H9 (cell line): ENCODE results near the gene CCNY. TPM values are rescaled to one million over a fixed set of nuclear protein-coding genes. Genes with fewer than 3 reads are reported as not detected.

Experiments
- DNase-seq: peaks from one replicate; pipeline ENCODE4 v3.0.0-alpha.2; 2017
- H2AFZ ChIP-seq: one replicate; pipeline ENCODE4 v1.6.1; 2013; ENCODE audit warnings: mild to moderate bottlenecking, low read length, control low read depth, moderate library complexity
- H2AK5ac ChIP-seq: 2 replicates; pipeline ENCODE4 v1.6.1; 2013; ENCODE audit warnings: low read length, control low read depth, mixed read lengths; ENCODE audit not compliant: insufficient read length
- H2BK120ac ChIP-seq: one replicate; pipeline ENCODE4 v1.6.1; 2013; ENCODE audit warnings: low read depth, mild to moderate bottlenecking, low read length, control low read depth, inconsistent platforms; ENCODE audit not compliant: poor library complexity, severe bottlenecking
- H2BK12ac ChIP-seq: 2 replicates; pipeline ENCODE4 v1.6.1; 2013; ENCODE audit warnings: low read length, control low read depth, mixed read lengths, low read depth; ENCODE audit not compliant: insufficient read length
- H2BK15ac ChIP-seq: 2 replicates; pipeline ENCODE4 v1.6.1; 2013; ENCODE audit warnings: low read depth, low read length, control low read depth
- H2BK20ac ChIP-seq: one replicate; pipeline ENCODE4 v1.6.1; 2013; ENCODE audit warnings: low read depth, mild to moderate bottlenecking, low read length, control low read depth, inconsistent platforms; ENCODE audit not compliant: poor library complexity, severe bottlenecking
- H2BK5ac ChIP-seq: 2 replicates; pipeline ENCODE4 v1.6.1; 2013; ENCODE audit warnings: low read length, control low read depth, mixed read lengths; ENCODE audit not compliant: insufficient read length
- H3K14ac ChIP-seq: 2 replicates; pipeline ENCODE4 v1.6.1; 2013; ENCODE audit warnings: low read length, control low read depth; ENCODE audit not compliant: insufficient read depth
- H3K18ac ChIP-seq: 2 replicates; pipeline ENCODE4 v1.6.1; 2013; ENCODE audit warnings: low read depth, mild to moderate bottlenecking, mixed read lengths, low read length, control low read depth; ENCODE audit not compliant: insufficient read length
- H3K23ac ChIP-seq: 2 replicates; pipeline ENCODE4 v1.6.1; 2013; ENCODE audit warnings: low read length, control low read depth, mixed read lengths, low read depth; ENCODE audit not compliant: insufficient read length
- H3K23me2 ChIP-seq: 2 replicates; pipeline ENCODE4 v1.6.1; 2013; ENCODE audit warnings: low read depth, mild to moderate bottlenecking, mixed read lengths, low read length, control low read depth; ENCODE audit not compliant: insufficient read length, poor library complexity, severe bottlenecking
- H3K27ac ChIP-seq: 2 replicates; pipeline ENCODE4 v1.5.1; 2013; ENCODE audit warnings: low read length, control low read depth, mixed read lengths, low read depth; ENCODE audit not compliant: insufficient read length
- H3K27me3 ChIP-seq: 2 replicates; pipeline ENCODE4 v1.6.1; 2013; ENCODE audit warnings: low read length, control low read depth, inconsistent platforms; ENCODE audit not compliant: insufficient read depth
- H3K4ac ChIP-seq: 2 replicates; pipeline ENCODE4 v1.6.1; 2013; ENCODE audit warnings: low read depth, mild to moderate bottlenecking, control low read depth, inconsistent platforms, low read length, moderate library complexity
- H3K4me1 ChIP-seq: 2 replicates; pipeline ENCODE4 v1.6.1; 2013; ENCODE audit warnings: low read length, control low read depth, inconsistent platforms; ENCODE audit not compliant: insufficient read depth
- H3K4me2 ChIP-seq: 2 replicates; pipeline ENCODE4 v1.6.1; 2013; ENCODE audit warnings: low read length, control low read depth, mixed read lengths; ENCODE audit not compliant: insufficient read length, insufficient read depth
- H3K56ac ChIP-seq: 2 replicates; pipeline ENCODE4 v1.6.1; 2013; ENCODE audit warnings: low read depth, mild to moderate bottlenecking, mixed read lengths, low read length, control low read depth; ENCODE audit not compliant: insufficient read length
- H3K79me1 ChIP-seq: 2 replicates; pipeline ENCODE4 v1.6.1; 2013; ENCODE audit warnings: low read depth, mild to moderate bottlenecking, moderate library complexity, low read length, control low read depth, inconsistent platforms; ENCODE audit not compliant: insufficient read depth, poor library complexity, severe bottlenecking
- H3K79me2 ChIP-seq: 2 replicates; pipeline ENCODE4 v1.6.1; 2013; ENCODE audit warnings: low read length, control low read depth, inconsistent platforms; ENCODE audit not compliant: insufficient read depth
- H3K9ac ChIP-seq: 2 replicates; pipeline ENCODE4 v1.6.1; 2013; ENCODE audit warnings: low read length, control low read depth, mixed read lengths; ENCODE audit not compliant: insufficient read length; ENCODE audit errors: extremely low read depth
- H3K9me3 ChIP-seq: one replicate; pipeline ENCODE4 v1.6.1; 2013; ENCODE audit warnings: low read depth, low read length, inconsistent platforms; ENCODE audit not compliant: control insufficient read depth
- H3T11ph ChIP-seq: one replicate; pipeline ENCODE4 v1.6.1; 2013; ENCODE audit warnings: mild to moderate bottlenecking, low read length, control low read depth, inconsistent platforms
- H4K20me1 ChIP-seq: one replicate; pipeline ENCODE4 v1.6.1; 2013; ENCODE audit not compliant: control insufficient read depth, insufficient read length, insufficient read depth
- H4K5ac ChIP-seq: 2 replicates; pipeline ENCODE4 v1.6.1; 2013; ENCODE audit warnings: low read depth, mild to moderate bottlenecking, mixed read lengths, low read length, control low read depth; ENCODE audit not compliant: insufficient read length
- H4K8ac ChIP-seq: replicated peaks from 2 replicates; pipeline ENCODE4 v1.6.1; 2013; ENCODE audit warnings: low read length, control low read depth, mixed read lengths, low read depth; ENCODE audit not compliant: insufficient read length
- H4K91ac ChIP-seq: 2 replicates; pipeline ENCODE4 v1.6.1; 2013; ENCODE audit warnings: low read depth, mild to moderate bottlenecking, moderate library complexity, mixed read lengths, low read length, control low read depth; ENCODE audit not compliant: insufficient read length
- H3K27ac Mint-ChIP-seq, 3 experiments: 2 replicates in 2 of 3; 3 replicates in 1 of 3; pipeline ENCODE4 v1.8.0; 2020 to 2021; ENCODE audit warnings: mixed read lengths in 3 of 3, mild to moderate bottlenecking in 1 of 3, moderate library complexity in 1 of 3
- H3K27me3 Mint-ChIP-seq: 2 replicates; pipeline ENCODE4 v1.8.0; 2021; ENCODE audit warnings: low read depth, mild to moderate bottlenecking, moderate library complexity, mixed read lengths
- H3K36me3 Mint-ChIP-seq, 3 experiments: 2 replicates in 2 of 3; 3 replicates in 1 of 3; pipeline ENCODE4 v1.8.0; 2020 to 2021; ENCODE audit warnings: low read depth in 3 of 3, mixed read lengths in 3 of 3; ENCODE audit not compliant: insufficient read depth in 1 of 3
- H3K4me1 Mint-ChIP-seq, 2 experiments: 2 replicates each; pipeline ENCODE4 v1.8.0; 2020; ENCODE audit warnings: mixed read lengths in 2 of 2
- H3K4me3 Mint-ChIP-seq, 2 experiments: 2 replicates in 1 of 2; 3 replicates in 1 of 2; pipeline ENCODE4 v1.8.0; 2020 to 2021; ENCODE audit warnings: mild to moderate bottlenecking in 2 of 2, mixed read lengths in 2 of 2, moderate library complexity in 1 of 2
- H3K9me3 Mint-ChIP-seq, 2 experiments: 2 replicates in 1 of 2; 3 replicates in 1 of 2; pipeline ENCODE4 v1.8.0; 2020; ENCODE audit warnings: mild to moderate bottlenecking in 2 of 2, mixed read lengths in 2 of 2, moderate library complexity in 1 of 2
- WGBS: extraction: QIAGEN DNeasy Blood & Tissue Kit; methylation state at CpG from one replicate; pipeline ENCODE4 v1.1.7; 2013; ENCODE audit warnings: missing lambda C conversion rate, low lambda C conversion rate, mixed read lengths; ENCODE audit not compliant: insufficient read length; ENCODE audit errors: extremely low coverage; 5-methylcytosine and 5-hydroxymethylcytosine counted together
- total RNA-seq: library from RNA; stranded (reverse); gene quantifications from 2 replicates; pipeline ENCODE4 v1.2.1, GENCODE V29; 2021
- TF ChIP-seq, protein P1 (sequence below): fragments of 200-600 bp; sonication (generic); conservative IDR thresholded peaks from 3 replicates; pipeline ENCODE4 v1.8.0; 2021; ENCODE audit warnings: antibody characterized with exemption, mild to moderate bottlenecking

Gene CCNY
- total RNA-seq, 1 experiment from 2014 or later = 62.1 TPM

DNA sequence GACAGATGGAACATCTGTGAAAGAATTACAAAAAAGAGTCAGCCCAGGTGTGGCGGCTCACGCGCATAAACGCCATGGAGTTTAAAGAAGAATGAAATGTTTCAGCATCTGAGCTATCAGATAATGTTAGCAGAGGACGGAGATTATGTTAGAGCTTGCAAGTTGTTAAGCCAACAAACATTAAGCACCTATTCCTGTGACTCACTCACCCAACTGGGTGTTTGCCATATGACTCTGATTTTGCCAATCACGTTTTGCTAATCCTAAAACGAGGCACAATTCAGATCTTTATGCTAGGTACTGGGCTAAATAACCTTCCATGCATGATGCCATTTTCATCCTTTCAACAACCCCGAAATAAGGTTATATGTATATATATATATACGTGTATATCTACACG lies 29.0 kb upstream of the CCNY start:
- no peak overlapping the region for H2AK5ac ChIP-seq
- H2BK20ac ChIP-seq = no peak overlapping the region
- no peaks in the 10 kb centered on the region for H3K27me3 ChIP-seq
- Mint-ChIP-seq H3K4me3 (no peak overlapping the region), H3K27me3 (peaks cover 3% of the 10 kb centered on the region; the same call in 1 of the 2 replicates), H3K27ac (no peak overlapping the region), H3K9me3 (no peaks in the 10 kb centered on the region), H3K4me1 (no peaks in the 10 kb centered on the region; a peak in 1 of 4 replicates), H3K36me3 (no peaks in the 10 kb centered on the region)
- no peak overlapping the region for H3K27ac ChIP-seq
- no peaks in the 10 kb centered on the region for H3K23me2 ChIP-seq
- no peak overlapping the region for H3K56ac ChIP-seq
- H3K9ac ChIP-seq = no peak overlapping the region
- no peak overlapping the region for H2BK15ac ChIP-seq
- no peak overlapping the region for H3T11ph ChIP-seq
- no peaks in the 10 kb centered on the region for H3K79me2 ChIP-seq
- H3K4ac ChIP-seq = no peak overlapping the region
- no peak overlapping the region for H3K14ac ChIP-seq
- no peak overlapping the region for H4K5ac ChIP-seq
- no peak overlapping the region for H2AFZ ChIP-seq
- no peak overlapping the region for H2BK120ac ChIP-seq
- TF ChIP-seq, protein P1, sequence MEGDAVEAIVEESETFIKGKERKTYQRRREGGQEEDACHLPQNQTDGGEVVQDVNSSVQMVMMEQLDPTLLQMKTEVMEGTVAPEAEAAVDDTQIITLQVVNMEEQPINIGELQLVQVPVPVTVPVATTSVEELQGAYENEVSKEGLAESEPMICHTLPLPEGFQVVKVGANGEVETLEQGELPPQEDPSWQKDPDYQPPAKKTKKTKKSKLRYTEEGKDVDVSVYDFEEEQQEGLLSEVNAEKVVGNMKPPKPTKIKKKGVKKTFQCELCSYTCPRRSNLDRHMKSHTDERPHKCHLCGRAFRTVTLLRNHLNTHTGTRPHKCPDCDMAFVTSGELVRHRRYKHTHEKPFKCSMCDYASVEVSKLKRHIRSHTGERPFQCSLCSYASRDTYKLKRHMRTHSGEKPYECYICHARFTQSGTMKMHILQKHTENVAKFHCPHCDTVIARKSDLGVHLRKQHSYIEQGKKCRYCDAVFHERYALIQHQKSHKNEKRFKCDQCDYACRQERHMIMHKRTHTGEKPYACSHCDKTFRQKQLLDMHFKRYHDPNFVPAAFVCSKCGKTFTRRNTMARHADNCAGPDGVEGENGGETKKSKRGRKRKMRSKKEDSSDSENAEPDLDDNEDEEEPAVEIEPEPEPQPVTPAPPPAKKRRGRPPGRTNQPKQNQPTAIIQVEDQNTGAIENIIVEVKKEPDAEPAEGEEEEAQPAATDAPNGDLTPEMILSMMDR = no peak
- no peaks in the 10 kb centered on the region for H4K20me1 ChIP-seq
- H3K18ac ChIP-seq = no peak overlapping the region
- no peak overlapping the region for H2BK5ac ChIP-seq
- no peak for DNase-seq
- H3K4me1 ChIP-seq = no peaks in the 10 kb centered on the region
- H3K79me1 ChIP-seq = no peaks in the 10 kb centered on the region
- no peak overlapping the region for H3K23ac ChIP-seq
- no peaks in the 10 kb centered on the region for H3K9me3 ChIP-seq
- H4K91ac ChIP-seq = no peak overlapping the region
- no peak overlapping the region for H2BK12ac ChIP-seq
- WGBS = no CpG with 5 or more reads among the region's 10 CpGs
- H4K8ac ChIP-seq = no peak overlapping the region
- H3K4me2 ChIP-seq = no peak overlapping the region
